Spleen (tissue), 11 donors: ENCODE measurements around the gene CDKN2C. TPM values are rescaled to one million over a fixed set of nuclear protein-coding genes. Genes with fewer than 3 reads are reported as not detected.
A peak's percentile ranks its signal among the peaks of the same experiment; 100 is the strongest.

Experiments
- DNase-seq: peaks from one replicate; pipeline ENCODE4 v3.0.0-alpha.2; 2020
- H3K27ac ChIP-seq, 8 donors: fragments of 200-600 bp; sonication (generic) in 7 of 8; 1 replicate in 4 of 8; 2 replicates in 4 of 8; pipeline versions ENCODE4 v1.5.0 to v1.8.0; 2016 to 2021; ENCODE audit warnings: inconsistent platforms in 4 of 8, mild to moderate bottlenecking in 4 of 8, moderate library complexity in 1 of 8
- H3K27me3 ChIP-seq, 7 donors: fragments of 200-600 bp; sonication (generic) in 6 of 7; replicated peaks in 1 of 7; 1 replicate in 4 of 7; 2 replicates in 3 of 7; pipeline versions ENCODE4 v1.5.0 to v1.8.0; 2016 to 2021; ENCODE audit warnings: inconsistent platforms in 3 of 7, mild to moderate bottlenecking in 1 of 7
- H3K36me3 ChIP-seq, 6 donors: fragments of 200-600 bp; sonication (generic) in 5 of 6; 1 replicate in 4 of 6; 2 replicates in 2 of 6; pipeline versions ENCODE4 v1.5.0 to v1.8.0; 2016 to 2021; ENCODE audit warnings: inconsistent platforms in 2 of 6
- H3K4me1 ChIP-seq, 6 donors: fragments of 200-600 bp; sonication (generic) in 5 of 6; 1 replicate in 3 of 6; 2 replicates in 3 of 6; pipeline versions ENCODE4 v1.5.0 to v1.8.0; 2016 to 2021; ENCODE audit warnings: inconsistent platforms in 3 of 6
- H3K4me3 ChIP-seq, 8 donors: fragments of 200-600 bp; sonication (generic) in 7 of 8; 1 replicate in 4 of 8; 2 replicates in 4 of 8; pipeline versions ENCODE4 v1.5.0 to v1.8.0; 2016 to 2021; ENCODE audit warnings: inconsistent platforms in 4 of 8, mild to moderate bottlenecking in 4 of 8, moderate library complexity in 2 of 8
- H3K9me3 ChIP-seq, 8 donors: fragments of 200-600 bp; sonication (generic) in 7 of 8; 1 replicate in 4 of 8; 2 replicates in 4 of 8; pipeline versions ENCODE4 v1.5.0 to v1.8.0; 2016 to 2021; ENCODE audit warnings: inconsistent platforms in 4 of 8
- POLR2A ChIP-seq, 3 donors: fragments of 450-650 bp; IDR thresholded peaks; one replicate each; pipeline ENCODE4 v1.5.1; 2017; ENCODE audit warnings: antibody characterized with exemption in 3 of 3, mild to moderate bottlenecking in 1 of 3
- POLR2AphosphoS5 ChIP-seq, 3 donors: sonication (generic); formaldehyde crosslinking; IDR thresholded peaks; one replicate each; pipeline ENCODE4 v1.5.1; 2017; ENCODE audit warnings: antibody characterized with exemption in 3 of 3
- WGBS, 5 donors: extraction: QIAGEN DNeasy Blood & Tissue Kit in 3 of 5; methylation state at CpG; one replicate each; pipeline versions ENCODE4 v1.1.5 to v1.1.7; 2013 to 2018; 5-methylcytosine and 5-hydroxymethylcytosine counted together
- intact Hi-C: fragments of 100-400 bp; cut with DNase I; formaldehyde crosslinking; loops from one replicate; pipeline ENCODE4 v1.15.0; 2023; ENCODE audit warnings: low total_unique reads
- polyA plus RNA-seq, 3 donors: library from polyadenylated mRNA; stranded (reverse); fragments of 200-250 nt; gene quantifications; one replicate each; pipeline ENCODE4 v1.2.1, GENCODE V29; 2013
- total RNA-seq, 7 donors: library from RNA; depleted of rRNA in 3 of 7; stranded (reverse); fragments of >200 nt in 3 of 7; fragmentation: NEBNext Ultra II Directional in 4 of 7; extraction: Animal tissue kit (Norgen Biotek cat#: 25700) in 4 of 7; gene quantifications; one replicate each; pipeline versions ENCODE4 v1.1.0 to v1.2.1, GENCODE V29; 2016 to 2021
- TF ChIP-seq, protein P1 (sequence below), 11 experiments: fragments of 200-600 bp in 7 of 11; fragments of 450-650 bp in 4 of 11; sonication (generic) in 4 of 11; IDR thresholded peaks in 8 of 11; conservative IDR thresholded peaks in 3 of 11; 1 replicate in 7 of 11; 2 replicates in 4 of 11; pipeline versions ENCODE4 v1.4.0 to v1.8.0; 2016 to 2021; ENCODE audit warnings: antibody characterized with exemption in 11 of 11, inconsistent platforms in 4 of 11, mild to moderate bottlenecking in 1 of 11
- donor health status: healthy with polysubstance abuse.
- donor health status: DM: no; HTN: no; CAD: no; lungs with moderate emphysema.
- donor health status: DM: no; HTN: no; CAD: no.
- donor health status: Bipolar disorder and iron deficiency.
- donor health status: healthy.
- donor health status: DM: no; HTN: no; CAD: no.
- donor health status: DM: yes; HTN: yes; CAD: no.

CDKN2C gene
- total and polyA plus RNA-seq, 10 donors: 6.9 to 18.2 (median 11.4) TPM

DNA sequence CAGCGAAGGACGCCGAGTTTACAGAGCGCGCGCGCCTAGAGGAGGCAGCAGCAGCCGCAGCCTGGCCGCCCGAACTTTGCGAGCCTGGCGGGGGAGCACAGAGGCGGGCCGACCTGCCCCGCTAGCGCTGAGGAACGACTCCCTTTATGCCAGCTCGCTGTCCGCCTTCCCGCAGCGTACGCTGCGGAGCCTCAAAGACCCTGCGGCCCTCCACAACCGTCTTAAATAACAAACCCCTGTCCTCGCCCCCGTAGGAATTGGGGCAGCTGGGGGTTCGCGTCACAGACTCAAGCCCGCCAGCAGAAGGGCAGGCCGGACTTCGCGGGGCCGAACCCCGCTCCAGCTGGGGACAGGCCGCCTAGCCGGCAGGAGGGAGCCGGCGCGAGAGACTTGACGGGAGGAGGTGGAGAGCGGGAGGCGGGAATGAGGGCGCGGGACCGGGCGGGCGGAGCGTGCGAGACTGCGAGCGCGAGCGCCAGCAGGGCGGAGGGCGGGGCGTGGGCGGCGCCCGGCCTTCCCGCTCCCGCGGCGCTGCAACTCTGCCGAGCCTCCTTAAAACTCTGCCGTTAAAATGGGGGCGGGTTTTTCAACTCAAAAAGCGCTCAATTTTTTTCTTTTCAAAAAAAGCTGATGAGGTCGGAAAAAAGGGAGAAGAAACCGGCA is 1.8 kb upstream of the CDKN2C start:
- H3K36me3 ChIP-seq: no peaks in the 10 kb centered on the region
- peaks cover 0 to 33% (median 0%) of the 10 kb centered on the region in 7 donors for H3K27me3 ChIP-seq
- peaks cover 3 to 60% (median 28%) of the 10 kb centered on the region in 6 donors for H3K4me1 ChIP-seq
- intact Hi-C loops: no loop called here
- 0 to 1% (median 1%) methylated on average over 46 to 70 of the region's 70 CpGs for WGBS, 5 donors
- no peaks in the 10 kb centered on the region for H3K9me3 ChIP-seq
- peak; percentile 96 for DNase-seq
- TF ChIP-seq, protein P1, sequence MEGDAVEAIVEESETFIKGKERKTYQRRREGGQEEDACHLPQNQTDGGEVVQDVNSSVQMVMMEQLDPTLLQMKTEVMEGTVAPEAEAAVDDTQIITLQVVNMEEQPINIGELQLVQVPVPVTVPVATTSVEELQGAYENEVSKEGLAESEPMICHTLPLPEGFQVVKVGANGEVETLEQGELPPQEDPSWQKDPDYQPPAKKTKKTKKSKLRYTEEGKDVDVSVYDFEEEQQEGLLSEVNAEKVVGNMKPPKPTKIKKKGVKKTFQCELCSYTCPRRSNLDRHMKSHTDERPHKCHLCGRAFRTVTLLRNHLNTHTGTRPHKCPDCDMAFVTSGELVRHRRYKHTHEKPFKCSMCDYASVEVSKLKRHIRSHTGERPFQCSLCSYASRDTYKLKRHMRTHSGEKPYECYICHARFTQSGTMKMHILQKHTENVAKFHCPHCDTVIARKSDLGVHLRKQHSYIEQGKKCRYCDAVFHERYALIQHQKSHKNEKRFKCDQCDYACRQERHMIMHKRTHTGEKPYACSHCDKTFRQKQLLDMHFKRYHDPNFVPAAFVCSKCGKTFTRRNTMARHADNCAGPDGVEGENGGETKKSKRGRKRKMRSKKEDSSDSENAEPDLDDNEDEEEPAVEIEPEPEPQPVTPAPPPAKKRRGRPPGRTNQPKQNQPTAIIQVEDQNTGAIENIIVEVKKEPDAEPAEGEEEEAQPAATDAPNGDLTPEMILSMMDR (IDR thresholded peaks at IDR 0.05 in 8 of 11, conservative IDR thresholded peaks at IDR 0.05 in 3 of 11): peak in 10 of 11 experiments; percentile 17 to 69 (median 52)
- peak; percentile 15 to 67 (median 55) for TF ChIP-seq POLR2A (IDR thresholded peaks at IDR 0.05)
- peak; percentile 80 to 92 (median 92) for TF ChIP-seq POLR2AphosphoS5 (IDR thresholded peaks at IDR 0.05)
- H3K27ac ChIP-seq: peak overlapping the region; percentile 96 to 98 (median 97)
- peak overlapping the region; percentile 56 to 86 (median 80) for H3K4me3 ChIP-seq

DNA sequence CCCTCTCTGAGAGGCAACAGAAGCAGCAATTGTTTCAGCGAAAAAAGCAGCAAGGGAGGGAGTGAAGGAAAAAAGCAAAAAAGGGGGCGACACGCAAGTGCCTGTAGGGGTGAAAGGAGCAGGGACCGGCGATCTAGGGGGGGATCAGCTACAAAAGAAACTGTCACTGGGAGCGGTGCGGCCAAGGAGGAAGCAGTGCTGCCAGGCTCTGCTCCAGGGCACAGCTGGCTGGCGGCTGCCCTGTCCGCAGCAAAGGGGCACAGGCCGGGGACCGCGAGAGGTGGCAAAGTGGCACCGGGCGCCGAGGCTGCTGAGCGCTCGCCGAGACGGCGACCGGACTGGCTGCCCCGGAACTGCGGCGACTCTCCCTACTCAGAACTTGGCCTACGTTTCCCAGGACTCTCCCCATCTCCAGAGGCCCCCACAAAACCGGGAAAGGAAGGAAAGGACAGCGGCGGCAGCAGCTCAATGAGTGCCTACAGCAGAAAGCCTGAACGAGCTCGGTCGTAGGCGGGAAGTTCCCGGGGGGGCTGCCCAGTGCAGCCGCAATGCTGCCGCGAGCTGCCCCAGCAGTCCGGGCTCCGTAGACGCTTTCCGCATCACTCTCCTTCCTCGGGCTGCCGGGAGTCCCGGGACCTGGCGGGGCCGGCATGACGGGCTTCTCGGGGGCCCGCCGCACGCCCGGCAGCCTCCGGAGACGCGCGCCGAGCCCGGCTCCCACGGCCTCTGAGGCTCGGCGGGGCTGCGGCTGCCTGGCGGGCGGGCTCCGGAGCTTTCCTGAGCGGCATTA is 1.0 kb upstream of the CDKN2C start:
- peaks cover 0 to 40% (median 4%) of the 10 kb centered on the region in 7 donors for H3K27me3 ChIP-seq
- WGBS, 5 donors: 0 to 1% (median 0%) methylated on average over 21 to 65 of the region's 65 CpGs
- peak; percentile 92 for DNase-seq
- H3K9me3 ChIP-seq: no peaks in the 10 kb centered on the region
- peak overlapping the region; percentile 96 to 98 (median 97) for H3K27ac ChIP-seq
- peaks cover 3 to 66% (median 28%) of the 10 kb centered on the region in 6 donors for H3K4me1 ChIP-seq
- TF ChIP-seq POLR2AphosphoS5 (IDR thresholded peaks at IDR 0.05): peak in 2 of 3 donors; percentile 1 to 4
- TF ChIP-seq, protein P1 (IDR thresholded peaks at IDR 0.05 in 8 of 11, conservative IDR thresholded peaks at IDR 0.05 in 3 of 11): no peak
- TF ChIP-seq POLR2A (IDR thresholded peaks at IDR 0.05): peak in 1 of 3 donors; percentile 17
- peaks cover 0 to 3% (median 0%) of the 10 kb centered on the region in 6 donors for H3K36me3 ChIP-seq
- peak overlapping the region; percentile 56 to 86 (median 80) for H3K4me3 ChIP-seq
- intact Hi-C loops: no loop called here

DNA sequence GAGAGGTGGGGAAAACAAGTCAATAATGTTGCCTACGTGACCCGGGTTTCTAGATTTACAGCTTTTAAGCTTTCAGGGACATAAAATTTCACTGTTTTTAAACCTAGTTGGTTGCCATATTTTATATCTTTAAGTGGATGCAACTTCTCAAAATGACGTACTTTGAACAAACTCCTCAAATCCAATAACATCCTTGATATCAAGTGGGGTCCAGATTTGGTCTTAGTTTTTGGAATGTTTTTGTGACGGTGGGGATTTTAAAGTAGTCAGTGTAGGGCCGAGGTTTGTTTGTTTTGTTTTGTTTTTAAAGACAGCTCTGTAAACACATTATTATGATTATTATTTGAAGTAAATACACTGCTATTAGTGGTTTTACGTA is 453 bp downstream of the CDKN2C start:
- Histone ChIP-seq H3K36me3 (peaks cover 0 to 4% (median 0%) of the 10 kb centered on the region in 6 donors), H3K27ac (peak overlapping the region; percentile 96 to 98 (median 97)), H3K9me3 (no peaks in the 10 kb centered on the region), H3K4me1 (peaks cover 3 to 66% (median 30%) of the 10 kb centered on the region in 6 donors), H3K4me3 (peak overlapping the region; percentile 56 to 86 (median 80)), H3K27me3 (peaks cover 0 to 55% (median 4%) of the 10 kb centered on the region in 7 donors)
- DNase-seq: no peak
- TF ChIP-seq, protein P1 (IDR thresholded peaks at IDR 0.05 in 8 of 11, conservative IDR thresholded peaks at IDR 0.05 in 3 of 11): no peak
- TF ChIP-seq POLR2A (IDR thresholded peaks at IDR 0.05): no peak
- intact Hi-C loops: no loop called here
- WGBS, 5 donors: 11 to 16% (median 13%) methylated on average over 6 of the region's 6 CpGs
